ENCODE data around the gene ARFIP1.
"Not testable (repeated sequence)": the region's sequence is repeated elsewhere in the genome, so short reads cannot be mapped to it uniquely, and the experiment has no call there.

Gene ARFIP1

GRCh38 chr4:152847376-152847775 is 67.6 kb downstream of the ARFIP1 start:
- no peak for DNase-seq

GRCh38 chr4:152848508-152848907 is 68.8 kb downstream of the ARFIP1 start:
- DNase-seq: no peak

- no peak for DNase-seq
Measured at GRCh38 chr4:152849350-152849749, 69.6 kb downstream of the ARFIP1 start.

GRCh38 chr4:152850377-152850776 is 70.6 kb downstream of the ARFIP1 start:
- DNase-seq: no peak

GRCh38 chr4:152851226-152851625 is 71.5 kb downstream of the ARFIP1 start:
- DNase-seq: no peak

GRCh38 chr4:152853293-152853692 is 73.5 kb downstream of the ARFIP1 start:
- DNase-seq: no peak

GRCh38 chr4:152854016-152854415 is 74.3 kb downstream of the ARFIP1 start:
- not testable (repeated sequence) for DNase-seq

GRCh38 chr4:152856960-152857359 is 77.2 kb downstream of the ARFIP1 start:
- DNase-seq: no peak

GRCh38 chr4:152858934-152859333 is 79.2 kb downstream of the ARFIP1 start:
- no peak for DNase-seq

- no peak for DNase-seq
Measured at GRCh38 chr4:152860046-152860445, 80.3 kb downstream of the ARFIP1 start.

GRCh38 chr4:152862608-152863007 is 82.9 kb downstream of the ARFIP1 start:
- DNase-seq: no peak

- DNase-seq: no peak
Measured at GRCh38 chr4:152864361-152864760, 84.6 kb downstream of the ARFIP1 start.

- not testable (repeated sequence) for DNase-seq
Measured at GRCh38 chr4:152866432-152866993, 86.8 kb downstream of the ARFIP1 start.

- no peak for DNase-seq
Measured at GRCh38 chr4:152870606-152871005, 90.9 kb downstream of the ARFIP1 start.

- DNase-seq: no peak
Measured at GRCh38 chr4:152875261-152875660, 95.5 kb downstream of the ARFIP1 start.

GRCh38 chr4:152877868-152878267 is 98.1 kb downstream of the ARFIP1 start:
- DNase-seq: no peak

- DNase-seq: no peak
Measured at GRCh38 chr4:152880263-152880662, 100.5 kb downstream of the ARFIP1 start.

- no peak for DNase-seq
Measured at GRCh38 chr4:152881974-152882373, 102.2 kb downstream of the ARFIP1 start.

- DNase-seq: no peak
Measured at GRCh38 chr4:152885185-152885584, 105.4 kb downstream of the ARFIP1 start.

GRCh38 chr4:152886201-152886600 is 106.4 kb downstream of the ARFIP1 start:
- no peak for DNase-seq

GRCh38 chr4:152887981-152888380 is 108.2 kb downstream of the ARFIP1 start:
- no peak for DNase-seq

- no peak for DNase-seq
Measured at GRCh38 chr4:152892974-152893373, 113.2 kb downstream of the ARFIP1 start.

GRCh38 chr4:152894673-152895072 is 114.9 kb downstream of the ARFIP1 start:
- DNase-seq: no peak

- DNase-seq: no peak
Measured at GRCh38 chr4:152896811-152897210, 117.1 kb downstream of the ARFIP1 start.

GRCh38 chr4:152898133-152898532 is 118.4 kb downstream of the ARFIP1 start:
- DNase-seq: not testable (repeated sequence)

GRCh38 chr4:152898606-152899005 is 118.9 kb downstream of the ARFIP1 start:
- no peak for DNase-seq
